H1 (cell line): ENCODE data around the gene ACTR1A. TPM values are rescaled to one million over a fixed set of nuclear protein-coding genes. Genes with fewer than 3 reads are reported as not detected.

Experiments used
- BACH1 ChIP-seq: IDR thresholded peaks from 2 replicates; pipeline ENCODE4 v1.6.1; 2012; ENCODE audit warnings: low read length, improper control_type of control experiment
- EGR1 ChIP-seq: IDR thresholded peaks from 2 replicates; pipeline ENCODE4 v1.6.1; 2011; ENCODE audit warnings: low read depth, low read length, borderline replicate concordance
- FOSL1 ChIP-seq: IDR thresholded peaks from 2 replicates; pipeline ENCODE4 v1.6.1; 2011; ENCODE audit warnings: mild to moderate bottlenecking, low read depth, low read length, moderate library complexity; ENCODE audit not compliant: insufficient read depth
- JUN ChIP-seq: IDR thresholded peaks from 2 replicates; pipeline ENCODE4 v1.6.1; 2011; ENCODE audit warnings: low read depth, mild to moderate bottlenecking, improper control_type of control experiment, low read length
- SAP30 ChIP-seq: fragments of 300-600 bp; sonication (generic); IDR thresholded peaks from 2 replicates; pipeline ENCODE4 v1.7.1; 2012; ENCODE audit warnings: low read length, moderate library complexity, mild to moderate bottlenecking, inconsistent platforms; ENCODE audit not compliant: insufficient read depth, insufficient replicate concordance
- TEAD4 ChIP-seq: IDR thresholded peaks from 2 replicates; pipeline ENCODE4 v1.6.1; 2012; ENCODE audit warnings: low read depth, low read length, inconsistent platforms, mixed read lengths
- polyA plus RNA-seq, 7 experiments: library from polyadenylated mRNA; depleted of rRNA in 3 of 7; stranded (reverse) in 5 of 7; unstranded in 2 of 7; fragments of >200 nt in 5 of 7; fragments of 200-250 nt in 2 of 7; gene quantifications; 1 replicate in 5 of 7; 2 replicates in 1 of 7; 4 replicates in 1 of 7; pipeline versions ENCODE4 v1.2.1 to v1.2.3, GENCODE V29; 2011 to 2013; ENCODE audit warnings: missing spikeins in 2 of 7, mixed read lengths in 2 of 7
- total RNA-seq: library from RNA; stranded (reverse); fragmentation: NEBNext Ultra II Directional; extraction: Animal tissue kit (Norgen Biotek cat#: 25700); gene quantifications from 2 replicates; pipeline ENCODE4 v1.2.1, GENCODE V29; 2021
- TF ChIP-seq, protein P1 (sequence below): fragments of 300-600 bp; sonication (generic); IDR thresholded peaks from 2 replicates; pipeline ENCODE4 v1.7.1; 2012; ENCODE audit warnings: low read length, moderate library complexity, mild to moderate bottlenecking, inconsistent platforms; ENCODE audit not compliant: insufficient replicate concordance
- TF ChIP-seq, protein P2 (sequence below): IDR thresholded peaks from 2 replicates; pipeline ENCODE4 v1.6.1; 2012; ENCODE audit warnings: low read length, inconsistent platforms
- TF ChIP-seq, protein P3 (sequence below): IDR thresholded peaks from 2 replicates; pipeline ENCODE4 v1.6.1; 2011; ENCODE audit warnings: low read depth, mild to moderate bottlenecking, low read length; ENCODE audit not compliant: insufficient read depth

The ACTR1A gene
- total and polyA plus RNA-seq, 2 of the 8 experiments (the other 6 are each of a cell fraction or from before 2014, with no cell fraction given) = 78.6 to 86.3 TPM

DNA sequence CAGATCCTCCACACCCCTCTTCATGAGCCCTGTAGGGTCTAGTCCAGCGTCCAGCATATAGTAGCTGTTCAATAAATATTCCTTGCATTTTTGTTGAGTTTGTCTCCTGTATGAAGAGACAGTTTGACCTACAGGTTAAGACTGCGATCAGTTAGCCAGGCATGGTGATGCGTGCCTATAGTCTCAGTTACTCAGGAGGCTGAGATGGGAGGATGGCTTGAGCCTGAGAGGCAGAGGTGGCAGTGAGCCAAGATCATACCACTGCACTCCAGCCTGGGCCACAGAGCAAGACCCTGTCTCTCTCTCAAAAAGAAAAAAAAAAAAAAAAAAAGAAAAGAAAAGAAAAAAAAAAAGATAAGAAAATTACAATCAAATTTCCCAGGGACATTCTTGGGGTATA lies 65.0 kb downstream of the ACTR1A start (continued):
- TF ChIP-seq, protein P1, sequence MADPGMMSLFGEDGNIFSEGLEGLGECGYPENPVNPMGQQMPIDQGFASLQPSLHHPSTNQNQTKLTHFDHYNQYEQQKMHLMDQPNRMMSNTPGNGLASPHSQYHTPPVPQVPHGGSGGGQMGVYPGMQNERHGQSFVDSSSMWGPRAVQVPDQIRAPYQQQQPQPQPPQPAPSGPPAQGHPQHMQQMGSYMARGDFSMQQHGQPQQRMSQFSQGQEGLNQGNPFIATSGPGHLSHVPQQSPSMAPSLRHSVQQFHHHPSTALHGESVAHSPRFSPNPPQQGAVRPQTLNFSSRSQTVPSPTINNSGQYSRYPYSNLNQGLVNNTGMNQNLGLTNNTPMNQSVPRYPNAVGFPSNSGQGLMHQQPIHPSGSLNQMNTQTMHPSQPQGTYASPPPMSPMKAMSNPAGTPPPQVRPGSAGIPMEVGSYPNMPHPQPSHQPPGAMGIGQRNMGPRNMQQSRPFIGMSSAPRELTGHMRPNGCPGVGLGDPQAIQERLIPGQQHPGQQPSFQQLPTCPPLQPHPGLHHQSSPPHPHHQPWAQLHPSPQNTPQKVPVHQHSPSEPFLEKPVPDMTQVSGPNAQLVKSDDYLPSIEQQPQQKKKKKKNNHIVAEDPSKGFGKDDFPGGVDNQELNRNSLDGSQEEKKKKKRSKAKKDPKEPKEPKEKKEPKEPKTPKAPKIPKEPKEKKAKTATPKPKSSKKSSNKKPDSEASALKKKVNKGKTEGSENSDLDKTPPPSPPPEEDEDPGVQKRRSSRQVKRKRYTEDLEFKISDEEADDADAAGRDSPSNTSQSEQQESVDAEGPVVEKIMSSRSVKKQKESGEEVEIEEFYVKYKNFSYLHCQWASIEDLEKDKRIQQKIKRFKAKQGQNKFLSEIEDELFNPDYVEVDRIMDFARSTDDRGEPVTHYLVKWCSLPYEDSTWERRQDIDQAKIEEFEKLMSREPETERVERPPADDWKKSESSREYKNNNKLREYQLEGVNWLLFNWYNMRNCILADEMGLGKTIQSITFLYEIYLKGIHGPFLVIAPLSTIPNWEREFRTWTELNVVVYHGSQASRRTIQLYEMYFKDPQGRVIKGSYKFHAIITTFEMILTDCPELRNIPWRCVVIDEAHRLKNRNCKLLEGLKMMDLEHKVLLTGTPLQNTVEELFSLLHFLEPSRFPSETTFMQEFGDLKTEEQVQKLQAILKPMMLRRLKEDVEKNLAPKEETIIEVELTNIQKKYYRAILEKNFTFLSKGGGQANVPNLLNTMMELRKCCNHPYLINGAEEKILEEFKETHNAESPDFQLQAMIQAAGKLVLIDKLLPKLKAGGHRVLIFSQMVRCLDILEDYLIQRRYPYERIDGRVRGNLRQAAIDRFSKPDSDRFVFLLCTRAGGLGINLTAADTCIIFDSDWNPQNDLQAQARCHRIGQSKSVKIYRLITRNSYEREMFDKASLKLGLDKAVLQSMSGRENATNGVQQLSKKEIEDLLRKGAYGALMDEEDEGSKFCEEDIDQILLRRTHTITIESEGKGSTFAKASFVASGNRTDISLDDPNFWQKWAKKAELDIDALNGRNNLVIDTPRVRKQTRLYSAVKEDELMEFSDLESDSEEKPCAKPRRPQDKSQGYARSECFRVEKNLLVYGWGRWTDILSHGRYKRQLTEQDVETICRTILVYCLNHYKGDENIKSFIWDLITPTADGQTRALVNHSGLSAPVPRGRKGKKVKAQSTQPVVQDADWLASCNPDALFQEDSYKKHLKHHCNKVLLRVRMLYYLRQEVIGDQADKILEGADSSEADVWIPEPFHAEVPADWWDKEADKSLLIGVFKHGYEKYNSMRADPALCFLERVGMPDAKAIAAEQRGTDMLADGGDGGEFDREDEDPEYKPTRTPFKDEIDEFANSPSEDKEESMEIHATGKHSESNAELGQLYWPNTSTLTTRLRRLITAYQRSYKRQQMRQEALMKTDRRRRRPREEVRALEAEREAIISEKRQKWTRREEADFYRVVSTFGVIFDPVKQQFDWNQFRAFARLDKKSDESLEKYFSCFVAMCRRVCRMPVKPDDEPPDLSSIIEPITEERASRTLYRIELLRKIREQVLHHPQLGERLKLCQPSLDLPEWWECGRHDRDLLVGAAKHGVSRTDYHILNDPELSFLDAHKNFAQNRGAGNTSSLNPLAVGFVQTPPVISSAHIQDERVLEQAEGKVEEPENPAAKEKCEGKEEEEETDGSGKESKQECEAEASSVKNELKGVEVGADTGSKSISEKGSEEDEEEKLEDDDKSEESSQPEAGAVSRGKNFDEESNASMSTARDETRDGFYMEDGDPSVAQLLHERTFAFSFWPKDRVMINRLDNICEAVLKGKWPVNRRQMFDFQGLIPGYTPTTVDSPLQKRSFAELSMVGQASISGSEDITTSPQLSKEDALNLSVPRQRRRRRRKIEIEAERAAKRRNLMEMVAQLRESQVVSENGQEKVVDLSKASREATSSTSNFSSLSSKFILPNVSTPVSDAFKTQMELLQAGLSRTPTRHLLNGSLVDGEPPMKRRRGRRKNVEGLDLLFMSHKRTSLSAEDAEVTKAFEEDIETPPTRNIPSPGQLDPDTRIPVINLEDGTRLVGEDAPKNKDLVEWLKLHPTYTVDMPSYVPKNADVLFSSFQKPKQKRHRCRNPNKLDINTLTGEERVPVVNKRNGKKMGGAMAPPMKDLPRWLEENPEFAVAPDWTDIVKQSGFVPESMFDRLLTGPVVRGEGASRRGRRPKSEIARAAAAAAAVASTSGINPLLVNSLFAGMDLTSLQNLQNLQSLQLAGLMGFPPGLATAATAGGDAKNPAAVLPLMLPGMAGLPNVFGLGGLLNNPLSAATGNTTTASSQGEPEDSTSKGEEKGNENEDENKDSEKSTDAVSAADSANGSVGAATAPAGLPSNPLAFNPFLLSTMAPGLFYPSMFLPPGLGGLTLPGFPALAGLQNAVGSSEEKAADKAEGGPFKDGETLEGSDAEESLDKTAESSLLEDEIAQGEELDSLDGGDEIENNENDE = no peak
- TF ChIP-seq SAP30 (no peak), JUN (no peak), TEAD4 (no peak), BACH1 (no peak), EGR1 (no peak), FOSL1 (no peak)
- TF ChIP-seq, protein P2, sequence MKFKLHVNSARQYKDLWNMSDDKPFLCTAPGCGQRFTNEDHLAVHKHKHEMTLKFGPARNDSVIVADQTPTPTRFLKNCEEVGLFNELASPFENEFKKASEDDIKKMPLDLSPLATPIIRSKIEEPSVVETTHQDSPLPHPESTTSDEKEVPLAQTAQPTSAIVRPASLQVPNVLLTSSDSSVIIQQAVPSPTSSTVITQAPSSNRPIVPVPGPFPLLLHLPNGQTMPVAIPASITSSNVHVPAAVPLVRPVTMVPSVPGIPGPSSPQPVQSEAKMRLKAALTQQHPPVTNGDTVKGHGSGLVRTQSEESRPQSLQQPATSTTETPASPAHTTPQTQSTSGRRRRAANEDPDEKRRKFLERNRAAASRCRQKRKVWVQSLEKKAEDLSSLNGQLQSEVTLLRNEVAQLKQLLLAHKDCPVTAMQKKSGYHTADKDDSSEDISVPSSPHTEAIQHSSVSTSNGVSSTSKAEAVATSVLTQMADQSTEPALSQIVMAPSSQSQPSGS = no peak
- TF ChIP-seq, protein P3, sequence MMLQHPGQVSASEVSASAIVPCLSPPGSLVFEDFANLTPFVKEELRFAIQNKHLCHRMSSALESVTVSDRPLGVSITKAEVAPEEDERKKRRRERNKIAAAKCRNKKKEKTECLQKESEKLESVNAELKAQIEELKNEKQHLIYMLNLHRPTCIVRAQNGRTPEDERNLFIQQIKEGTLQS = no peak
